GM12891 (cell line): ENCODE results near the gene GLB1L.
"Not testable (repeated sequence)": the region's sequence is repeated elsewhere in the genome, so short reads cannot be mapped to it uniquely, and the experiment has no call there.

Experiments
- DNase-seq: peaks from one replicate; pipeline ENCODE4 v3.0.0; 2011; ENCODE audit warnings: low spot score; ENCODE audit not compliant: insufficient read length
- FAIRE-seq: peaks from 2 replicates; lab custom pipeline; 2011; peaks lifted over from hg19 to GRCh38; lab: Jason Lieb, UNC
- PAX5 ChIP-seq: IDR thresholded peaks from 2 replicates; pipeline ENCODE4 v1.6.1; 2011; ENCODE audit warnings: low read length, moderate library complexity, mild to moderate bottlenecking; ENCODE audit not compliant: insufficient read depth, severe bottlenecking
- POLR2A ChIP-seq: IDR thresholded peaks from 2 replicates; pipeline ENCODE4 v1.6.1; 2011; ENCODE audit warnings: low read depth, low read length, control low read depth
- POLR2AphosphoS5 ChIP-seq: IDR thresholded peaks from 2 replicates; pipeline ENCODE4 v1.6.1; 2011; ENCODE audit warnings: low read depth, low read length, control low read depth
- POU2F2 ChIP-seq: IDR thresholded peaks from 2 replicates; pipeline ENCODE4 v1.6.1; 2011; ENCODE audit warnings: low read depth, mild to moderate bottlenecking, control low read depth, low read length, moderate library complexity
- SPI1 ChIP-seq: IDR thresholded peaks from 2 replicates; pipeline ENCODE4 v1.6.1; 2011; ENCODE audit warnings: low read depth, low read length, control low read depth
- TAF1 ChIP-seq: IDR thresholded peaks from 2 replicates; pipeline ENCODE4 v1.6.1; 2011; ENCODE audit warnings: low read depth, low read length, control low read depth

The GLB1L gene

DNA sequence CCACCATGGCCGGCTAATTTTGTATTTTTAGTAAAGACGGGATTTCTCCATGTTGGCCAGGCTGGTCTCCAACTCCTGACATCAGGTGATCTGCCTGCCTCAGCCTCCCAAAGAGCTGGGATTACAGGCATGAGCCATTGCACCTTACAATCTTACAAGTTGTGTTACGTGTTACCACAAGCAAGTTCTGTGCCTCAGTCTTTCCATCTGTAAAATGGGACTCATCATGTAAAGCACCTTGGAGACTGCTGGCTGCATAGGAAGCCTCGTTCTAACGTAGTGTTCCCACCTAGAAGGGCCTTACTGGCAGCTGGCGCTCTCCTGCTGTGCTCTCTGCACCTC lies 43.9 kb upstream of the GLB1L start:
- DNase-seq (no peak), FAIRE-seq (no peak)
- TF ChIP-seq POLR2AphosphoS5 = no peak

DNA sequence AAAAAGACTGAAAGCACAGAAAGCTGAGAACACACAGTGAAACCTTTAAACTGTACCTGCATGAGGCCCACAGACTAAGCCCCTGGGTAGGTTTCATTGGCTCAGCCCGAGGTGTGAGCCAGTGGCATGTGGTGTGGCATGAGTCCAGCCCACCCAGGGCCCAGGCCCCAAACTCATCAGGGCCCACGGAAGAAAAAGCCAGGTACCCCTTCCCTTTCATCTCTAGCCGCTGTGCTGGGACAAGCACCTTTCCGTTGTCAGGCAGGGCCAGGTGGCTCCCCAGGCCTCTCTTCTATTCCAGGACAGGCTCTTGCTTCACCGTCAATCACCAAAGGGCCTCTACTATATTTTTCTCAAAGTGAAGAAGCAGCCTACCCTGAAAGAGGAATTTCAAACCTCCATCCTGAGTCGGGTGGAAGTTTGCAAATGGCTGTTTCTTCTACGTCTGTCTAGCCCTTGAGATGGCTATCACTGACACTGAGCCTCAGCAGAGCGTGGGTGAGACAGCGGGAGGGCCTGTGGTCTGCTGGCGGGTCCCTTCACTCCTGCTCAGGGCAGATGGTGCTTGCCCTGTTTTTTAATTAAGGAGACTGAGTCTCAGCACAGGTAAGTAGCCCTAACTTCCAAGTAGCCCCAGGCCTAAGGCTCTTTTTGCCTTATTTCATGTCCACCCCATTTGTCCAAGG lies 42.5 kb upstream of the GLB1L start:
- FAIRE-seq = no peak

DNA sequence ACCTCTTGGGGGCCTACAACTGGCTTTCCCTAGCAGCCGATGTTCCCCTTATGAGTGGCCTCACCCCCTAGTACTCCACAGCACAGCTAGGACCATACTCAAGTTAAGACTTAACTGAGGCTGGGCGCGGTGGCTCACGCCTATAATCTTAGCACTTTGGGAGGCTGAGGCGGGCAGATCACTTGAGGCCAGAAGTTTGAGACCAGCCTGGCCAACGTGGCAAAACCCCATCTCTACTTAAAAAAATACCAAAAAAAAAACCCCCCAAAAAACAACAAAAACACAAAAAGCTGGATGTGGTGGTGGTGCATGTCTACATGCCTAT lies 41.8 kb upstream of the GLB1L start:
- FAIRE-seq, DNase-seq: not testable (repeated sequence)

More for the DNA sequence above, 42.5 kb upstream of the GLB1L start:
- peak; percentile 19; the same call in 1 of the 2 replicates for TF ChIP-seq POLR2A
- no peak for TF ChIP-seq PAX5
- no peak for TF ChIP-seq SPI1
- no peak for TF ChIP-seq TAF1
- no peak for TF ChIP-seq POLR2AphosphoS5
- no peak for TF ChIP-seq POU2F2
- DNase-seq = no peak

DNA sequence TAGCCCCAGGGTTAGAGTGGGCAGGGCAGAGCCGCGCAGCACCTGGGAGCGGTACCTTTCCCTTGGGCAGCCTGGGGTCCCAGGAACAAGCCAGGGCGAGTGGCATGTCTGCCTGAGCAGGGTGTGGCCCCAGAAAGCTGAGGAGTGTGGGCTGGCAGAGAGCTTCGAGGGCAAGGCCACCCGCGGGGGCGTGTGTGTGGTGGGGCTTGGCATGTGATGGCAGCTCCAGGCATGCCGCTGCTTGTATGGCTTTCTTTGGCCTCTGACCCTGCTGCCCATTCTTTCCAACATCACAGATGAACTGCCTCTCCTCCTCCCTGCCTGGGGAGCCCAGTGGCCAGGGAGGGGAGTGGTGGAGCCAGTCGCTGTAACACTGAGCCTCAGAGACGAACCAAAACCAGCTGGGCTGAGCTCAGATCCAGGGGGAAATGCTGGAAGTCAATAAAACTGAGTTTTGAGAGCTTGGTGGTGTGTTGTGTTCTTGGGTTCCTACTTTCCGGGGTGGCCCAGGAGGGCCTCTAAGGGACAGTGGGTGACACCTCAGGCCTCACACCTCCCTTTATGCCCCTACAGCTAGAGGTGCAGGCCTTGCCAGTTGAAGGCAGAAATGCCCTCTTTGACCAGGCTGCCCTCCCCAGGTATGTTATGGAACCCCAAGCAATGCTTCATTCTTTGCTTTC lies 41.3 kb upstream of the GLB1L start:
- DNase-seq (no peak), FAIRE-seq (no peak)
- TF ChIP-seq PAX5 = no peak
- no peak for TF ChIP-seq POLR2A
- TF ChIP-seq POU2F2 = no peak
- TF ChIP-seq SPI1 = no peak
- TF ChIP-seq TAF1 = no peak
- no peak for TF ChIP-seq POLR2AphosphoS5

- TF ChIP-seq POU2F2 (no peak), TAF1 (no peak), POLR2A (no peak), SPI1 (no peak), POLR2AphosphoS5 (no peak), PAX5 (no peak)
- FAIRE-seq (no peak), DNase-seq (no peak)
Observed at GRCh38 chr2:219285894-219286425, 40.7 kb upstream of the GLB1L start.

GRCh38 chr2:219285373-219285735 lies 40.1 kb upstream of the GLB1L start:
- no peak for FAIRE-seq
- TF ChIP-seq PAX5 (no peak), POU2F2 (no peak), SPI1 (no peak), POLR2A (no peak), TAF1 (no peak), POLR2AphosphoS5 (no peak)
- DNase-seq = no peak

DNA sequence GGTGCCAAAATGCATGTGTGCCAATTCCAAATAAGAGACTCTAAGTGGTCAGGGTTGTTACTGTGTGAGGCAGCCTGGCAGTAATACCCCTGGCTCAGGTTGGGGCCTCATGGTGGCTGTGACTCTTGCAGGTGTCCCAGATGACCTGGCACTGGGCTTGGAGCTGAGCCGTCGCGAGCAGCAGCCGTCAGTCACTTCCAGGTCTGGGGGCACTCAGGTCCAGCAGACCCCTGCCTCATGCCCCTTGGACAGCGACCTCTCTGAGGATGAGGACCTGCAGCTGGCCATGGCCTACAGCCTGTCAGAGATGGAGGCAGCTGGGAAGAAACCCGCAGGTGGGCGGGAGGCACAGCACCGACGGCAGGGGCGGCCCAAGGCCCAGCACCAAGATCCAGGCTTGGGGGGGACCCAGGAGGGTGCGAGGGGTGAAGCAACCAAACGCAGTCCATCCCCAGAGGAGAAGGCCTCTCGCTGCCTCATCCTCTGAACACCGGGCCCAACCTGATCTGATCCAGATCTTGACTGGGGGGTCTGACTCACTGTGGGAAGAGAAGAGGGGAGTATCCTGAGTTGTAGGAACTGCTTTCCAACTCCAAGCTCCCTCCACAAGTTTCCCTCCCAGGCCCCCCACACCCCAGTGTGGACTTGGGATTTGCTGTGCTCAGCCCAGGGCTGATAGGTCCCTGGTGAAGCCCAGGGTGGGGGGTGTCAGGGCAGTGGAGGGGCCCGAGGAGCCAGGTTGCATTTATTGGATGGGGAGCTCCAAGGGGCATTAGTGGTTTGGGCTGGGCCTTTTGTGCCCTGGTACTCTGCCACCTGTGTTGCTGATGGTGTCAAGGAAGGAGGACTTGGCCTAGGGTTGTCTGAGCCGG lies 39.5 kb upstream of the GLB1L start:
- FAIRE-seq = no peak
- DNase-seq = no peak
- TF ChIP-seq POLR2AphosphoS5 (no peak), TAF1 (no peak), POU2F2 (no peak), SPI1 (no peak), POLR2A (no peak), PAX5 (no peak)

DNA sequence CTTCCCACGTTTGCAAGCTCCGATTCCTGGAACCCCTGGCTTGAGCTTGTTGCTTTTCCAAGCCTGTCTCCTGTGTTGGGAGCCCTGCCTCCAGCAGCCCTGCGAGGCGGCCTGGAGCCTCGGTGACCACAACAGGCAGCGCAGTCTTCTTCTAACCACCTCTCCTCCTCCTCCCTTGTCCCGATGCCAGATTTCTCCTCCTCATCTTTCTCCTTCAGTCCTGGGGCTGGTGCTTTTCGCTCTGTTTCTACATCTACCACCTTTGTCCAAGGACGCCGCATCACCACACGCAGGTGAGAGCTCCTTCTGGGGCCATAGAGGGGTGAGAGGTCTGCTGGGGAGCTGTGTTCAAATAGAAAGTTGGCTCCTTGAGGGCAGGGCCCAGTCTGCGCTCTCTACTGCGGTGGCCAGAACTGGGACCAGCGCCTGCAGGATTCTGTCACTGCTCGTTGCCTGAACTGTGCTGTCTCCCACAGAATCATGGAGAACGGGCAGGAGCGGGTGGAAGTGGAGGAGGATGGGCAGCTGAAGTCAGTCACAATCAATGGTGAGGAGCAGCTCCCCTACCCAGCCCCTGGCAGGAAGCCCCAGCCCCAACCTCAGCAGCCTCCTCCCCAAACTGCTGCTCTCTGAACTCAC lies 37.8 kb upstream of the GLB1L start:
- DNase-seq = no peak
- no peak for FAIRE-seq
- TF ChIP-seq POLR2AphosphoS5 = no peak
- no peak for TF ChIP-seq PAX5
- TF ChIP-seq POLR2A = no peak
- TF ChIP-seq TAF1 = no peak
- no peak for TF ChIP-seq SPI1
- no peak for TF ChIP-seq POU2F2

DNA sequence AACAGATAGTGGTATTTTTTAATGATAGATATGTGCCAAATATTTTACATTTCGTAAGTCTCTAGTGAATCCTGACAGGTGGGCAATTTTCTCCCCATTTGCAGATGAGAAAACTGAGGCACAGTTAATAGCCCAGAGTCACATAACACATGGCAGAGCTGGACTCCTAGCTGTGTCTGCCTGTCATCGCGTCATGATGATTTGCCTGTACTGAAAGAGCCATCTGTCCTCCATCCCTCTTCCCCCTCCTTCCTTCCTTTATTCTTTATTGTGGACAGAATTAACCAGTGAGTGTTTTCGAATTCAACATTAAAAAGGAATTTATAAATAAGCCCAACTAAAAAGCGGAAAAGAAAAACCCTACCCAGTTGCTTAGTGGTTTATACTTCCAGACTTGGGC lies 37.1 kb upstream of the GLB1L start:
- FAIRE-seq (no peak), DNase-seq (no peak)
- TF ChIP-seq POLR2A = no peak
- TF ChIP-seq POLR2AphosphoS5 = no peak
- no peak for TF ChIP-seq POU2F2
- no peak for TF ChIP-seq PAX5
- TF ChIP-seq SPI1 = no peak
- TF ChIP-seq TAF1 = no peak
